OCI-LY7 (cell line): Measurements from ENCODE around the gene LRRTM3.

Source experiments
- CTCF ChIP-seq: fragments of 200-600 bp; sonication (generic); conservative IDR thresholded peaks from 2 replicates; pipeline ENCODE4 v1.5.1; 2014; ENCODE audit warnings: mild to moderate bottlenecking, antibody characterized with exemption, low read length, moderate library complexity, mixed read lengths
- EZH2phosphoT487 ChIP-seq: fragments of 200-600 bp; sonication (generic); IDR thresholded peaks from 2 replicates; pipeline ENCODE4 v1.6.1; 2018; ENCODE audit warnings: low read depth, borderline replicate concordance, mild to moderate bottlenecking, mixed run types, antibody characterized with exemption, low read length, moderate library complexity, mixed read lengths

GRCh38 chr10:67015225-67015624 lies 89.4 kb downstream of the LRRTM3 start:
- TF ChIP-seq CTCF (no peak), EZH2phosphoT487 (no peak)
